ENCODE measurements around the gene BICD1. TPM values are rescaled to one million over a fixed set of nuclear protein-coding genes. Genes with fewer than 3 reads are reported as not detected.

The BICD1 gene
- polyA plus RNA-seq, 6 donors from 2014 or later: 2.9 to 20.6 (median 13.1) TPM

GRCh38 chr12:32191445-32191844, 84.8 kb downstream of the BICD1 start:
- no peak overlapping the region for H3K4me3 Mint-ChIP-seq
- no peak for ATAC-seq (ENCODE audit: low read depth in 2 of 2)
- peaks cover 0 to 30% (median 24%) of the 10 kb centered on the region in 7 donors for H3K9me3 Mint-ChIP-seq
- peak overlapping the region in 2 of 6 donors; percentile 0 to 90 for H3K27ac Mint-ChIP-seq
- H3K27me3 Mint-ChIP-seq: no peaks in the 10 kb centered on the region
- no peaks in the 10 kb centered on the region for H3K4me1 Mint-ChIP-seq
- DNase-seq: no peak
- H3K36me3 Mint-ChIP-seq: peaks cover 14 to 19% of the 10 kb centered on the region in 2 donors

- Mint-ChIP-seq H3K27me3 (no peaks in the 10 kb centered on the region), H3K36me3 (peaks cover 8 to 19% of the 10 kb centered on the region in 2 donors), H3K4me1 (peaks cover 0 to 9% (median 0%) of the 10 kb centered on the region in 3 donors), H3K27ac (peak overlapping the region in 1 of 6 donors; percentile 54), H3K4me3 (no peak overlapping the region), H3K9me3 (peaks cover 0 to 30% (median 25%) of the 10 kb centered on the region in 7 donors)
- no peak for ATAC-seq (ENCODE audit: low read depth in 2 of 2)
- no peak for DNase-seq
Observed at GRCh38 chr12:32196250-32197198, 89.9 kb downstream of the BICD1 start.

DNA sequence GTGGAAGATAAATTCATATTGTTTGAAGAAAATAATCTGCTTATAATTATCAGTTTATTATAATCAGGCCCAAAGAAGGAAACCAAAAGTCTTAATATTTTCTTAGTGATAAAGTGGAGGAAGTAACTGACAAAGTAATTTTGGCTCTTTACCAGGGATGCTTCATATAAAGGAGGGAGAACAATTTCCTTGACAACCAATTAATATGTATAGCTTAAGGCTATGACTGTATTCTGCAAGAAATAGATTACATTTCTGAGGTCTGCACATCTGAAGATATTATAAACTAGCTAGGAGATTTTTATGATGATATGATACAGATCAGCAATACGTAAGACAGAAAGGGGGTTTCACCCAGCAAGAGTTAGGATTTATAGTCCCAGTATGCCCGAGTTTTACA, 90.8 kb downstream of the BICD1 start:
- ATAC-seq (ENCODE audit: low read depth in 2 of 2) (no peak), DNase-seq (no peak)
- H3K9me3 Mint-ChIP-seq: peaks cover 0 to 30% (median 25%) of the 10 kb centered on the region in 7 donors
- H3K36me3 Mint-ChIP-seq: peaks cover 8 to 15% of the 10 kb centered on the region in 2 donors
- H3K4me3 Mint-ChIP-seq: no peak overlapping the region
- peaks cover 0 to 9% (median 0%) of the 10 kb centered on the region in 3 donors for H3K4me1 Mint-ChIP-seq
- H3K27me3 Mint-ChIP-seq: no peaks in the 10 kb centered on the region
- H3K27ac Mint-ChIP-seq: no peak overlapping the region

DNA sequence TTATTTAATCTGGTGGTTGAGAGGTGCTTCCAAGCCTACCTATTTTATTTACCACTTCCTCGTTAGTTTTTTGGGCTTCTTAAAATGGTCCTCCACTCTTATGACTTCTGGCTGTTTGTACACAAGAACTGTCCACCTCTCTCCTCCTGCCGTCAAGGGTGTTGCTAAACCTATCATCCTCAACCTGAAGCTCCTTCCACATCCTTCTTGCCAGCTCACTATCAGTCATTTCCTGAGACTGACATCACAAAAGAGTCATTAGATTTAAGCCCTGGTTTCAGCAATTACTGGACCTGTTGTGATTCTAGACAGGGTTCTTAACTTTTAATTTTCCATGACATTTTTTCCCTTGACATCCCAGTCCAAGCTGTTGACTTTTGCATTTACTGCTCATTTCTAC, 91.9 kb downstream of the BICD1 start:
- no peak for ATAC-seq (ENCODE audit: low read depth in 2 of 2)

GRCh38 chr12:32201096-32201495, 94.4 kb downstream of the BICD1 start:
- peaks cover 3 to 9% (median 6%) of the 10 kb centered on the region in 3 donors for H3K4me1 Mint-ChIP-seq
- peak overlapping the region in 2 of 6 donors; percentile 13 to 44 for H3K27ac Mint-ChIP-seq
- DNase-seq (no peak), ATAC-seq (ENCODE audit: low read depth in 2 of 2) (no peak)
- H3K4me3 Mint-ChIP-seq: no peak overlapping the region
- no peaks in the 10 kb centered on the region for H3K27me3 Mint-ChIP-seq
- H3K36me3 Mint-ChIP-seq: peaks cover 0 to 4% of the 10 kb centered on the region in 2 donors
- H3K9me3 Mint-ChIP-seq: peaks cover 0 to 6% (median 3%) of the 10 kb centered on the region in 7 donors

More for the DNA sequence above, 91.9 kb downstream of the BICD1 start:
- H3K27ac Mint-ChIP-seq: peak overlapping the region in 3 of 6 donors; percentile 1 to 5 (median 3)
- no peak for DNase-seq
- H3K9me3 Mint-ChIP-seq: peaks cover 0 to 28% (median 21%) of the 10 kb centered on the region in 7 donors
- peaks cover 5 to 6% of the 10 kb centered on the region in 2 donors for H3K36me3 Mint-ChIP-seq
- H3K27me3 Mint-ChIP-seq: no peaks in the 10 kb centered on the region
- H3K4me1 Mint-ChIP-seq: peaks cover 0 to 9% (median under 1%) of the 10 kb centered on the region in 3 donors
- no peak overlapping the region for H3K4me3 Mint-ChIP-seq

DNA sequence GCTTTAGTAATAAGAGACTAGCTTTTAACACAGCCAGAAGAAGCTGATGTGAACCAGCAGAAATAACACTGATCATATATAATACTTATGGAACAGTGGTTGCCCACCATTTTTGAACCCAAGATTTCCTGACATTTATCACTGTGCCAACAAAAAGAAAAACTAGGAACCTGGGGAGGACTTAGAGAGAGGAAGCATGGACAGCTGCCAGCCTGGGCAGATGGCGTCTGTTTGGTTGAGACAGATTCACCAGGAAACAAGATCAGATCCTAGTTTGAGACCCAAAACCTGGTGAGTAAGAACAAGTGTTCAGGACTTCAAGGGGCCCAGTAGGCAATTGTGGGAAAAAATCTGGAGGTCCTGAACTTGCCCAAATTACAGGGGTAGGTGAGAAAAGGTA, 95.3 kb downstream of the BICD1 start:
- no peak overlapping the region for H3K4me3 Mint-ChIP-seq

DNA sequence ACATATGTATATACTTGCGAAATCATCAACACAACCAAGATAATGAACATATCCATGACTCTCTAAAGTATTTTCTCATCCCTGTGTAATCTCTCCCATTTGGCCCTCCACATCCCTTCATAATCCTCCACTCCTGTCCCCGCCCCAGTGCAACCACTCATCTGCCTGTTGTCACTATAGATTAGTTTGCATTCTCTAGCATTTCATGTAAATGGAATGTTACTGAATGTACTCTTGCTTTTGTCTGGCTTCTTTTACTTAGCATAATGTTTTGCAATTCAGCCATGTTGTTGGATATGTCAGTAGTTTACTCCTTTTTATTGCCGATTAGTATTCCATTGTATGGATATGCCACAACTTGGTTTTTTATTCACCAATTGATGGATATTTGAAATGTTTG, 99.1 kb downstream of the BICD1 start:
- Mint-ChIP-seq H3K27me3 (no peaks in the 10 kb centered on the region), H3K4me3 (no peak overlapping the region), H3K27ac (no peak overlapping the region), H3K4me1 (peaks cover 1 to 13% (median 7%) of the 10 kb centered on the region in 3 donors), H3K36me3 (peaks cover 0 to 4% of the 10 kb centered on the region in 2 donors), H3K9me3 (peaks cover 0 to 2% (median 0%) of the 10 kb centered on the region in 7 donors)
- DNase-seq: no peak
- no peak for ATAC-seq (ENCODE audit: low read depth in 2 of 2)

More for the DNA sequence above, 95.3 kb downstream of the BICD1 start:
- DNase-seq (no peak), ATAC-seq (ENCODE audit: low read depth in 2 of 2) (no peak)
- Mint-ChIP-seq H3K27me3 (no peaks in the 10 kb centered on the region), H3K9me3 (peaks cover 0 to 2% (median 0%) of the 10 kb centered on the region in 7 donors), H3K4me1 (peaks cover 3 to 9% (median 6%) of the 10 kb centered on the region in 3 donors), H3K36me3 (peaks cover 0 to 4% of the 10 kb centered on the region in 2 donors), H3K27ac (peak overlapping the region in 1 of 6 donors; percentile 62)

- DNase-seq: no peak
- Mint-ChIP-seq H3K27ac (peak overlapping the region in 3 of 6 donors; percentile 16 to 51 (median 44)), H3K4me1 (peaks cover 12 to 24% (median 16%) of the 10 kb centered on the region in 3 donors), H3K27me3 (no peaks in the 10 kb centered on the region), H3K36me3 (peaks cover 0 to 8% of the 10 kb centered on the region in 2 donors), H3K9me3 (peaks cover 0 to 2% (median 0%) of the 10 kb centered on the region in 7 donors), H3K4me3 (no peak overlapping the region)
- no peak for ATAC-seq (ENCODE audit: low read depth in 2 of 2)
Observed at GRCh38 chr12:32208355-32208754, 101.7 kb downstream of the BICD1 start.

DNA sequence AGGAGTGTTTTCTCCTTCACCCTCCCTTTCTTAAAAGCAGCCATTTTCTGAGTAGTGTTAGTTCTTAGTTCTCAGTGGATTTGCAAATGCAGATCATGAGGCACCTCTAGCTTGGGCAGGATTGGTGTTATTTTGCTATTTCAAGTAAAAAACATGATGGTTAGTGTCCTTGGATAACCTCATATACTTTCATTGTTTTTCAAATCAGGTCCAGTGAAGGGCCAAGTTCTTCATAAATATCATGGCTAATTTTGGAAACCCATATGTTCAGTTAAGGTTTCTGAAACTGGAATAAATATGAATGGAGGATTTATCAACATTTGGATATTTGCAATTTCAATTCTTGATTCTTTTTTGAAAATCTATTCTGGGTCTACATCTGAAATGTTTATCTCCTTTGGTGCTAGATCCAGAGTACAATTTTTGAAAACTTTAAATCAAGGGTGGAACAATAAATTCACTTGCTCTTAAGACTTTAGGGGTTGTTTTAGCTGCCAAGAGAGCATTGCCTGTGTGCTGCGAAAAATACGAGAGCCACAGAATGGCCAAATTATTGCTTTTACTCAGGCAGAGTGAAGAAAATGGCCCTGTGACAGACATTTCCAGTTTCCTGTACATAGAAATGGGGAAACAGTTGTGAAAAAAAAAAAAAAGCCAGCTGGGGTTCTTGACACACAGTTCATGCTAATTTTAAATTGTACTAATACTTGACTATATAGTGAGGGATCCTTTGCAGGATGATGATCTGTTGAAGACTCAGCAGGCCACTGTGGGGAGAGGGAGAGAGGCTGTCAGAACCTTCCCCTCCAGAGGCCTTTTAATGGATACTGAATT, 104.6 kb downstream of the BICD1 start:
- H3K27ac Mint-ChIP-seq: peak overlapping the region in 5 of 6 donors; percentile 4 to 91 (median 74)
- H3K9me3 Mint-ChIP-seq: no peaks in the 10 kb centered on the region
- H3K27me3 Mint-ChIP-seq: no peaks in the 10 kb centered on the region
- no peak for DNase-seq
- no peak for ATAC-seq (ENCODE audit: low read depth in 2 of 2)
- H3K4me1 Mint-ChIP-seq: peaks cover 19 to 26% (median 25%) of the 10 kb centered on the region in 3 donors
- H3K4me3 Mint-ChIP-seq: no peak overlapping the region
- H3K36me3 Mint-ChIP-seq: peaks cover 5 to 7% of the 10 kb centered on the region in 2 donors

DNA sequence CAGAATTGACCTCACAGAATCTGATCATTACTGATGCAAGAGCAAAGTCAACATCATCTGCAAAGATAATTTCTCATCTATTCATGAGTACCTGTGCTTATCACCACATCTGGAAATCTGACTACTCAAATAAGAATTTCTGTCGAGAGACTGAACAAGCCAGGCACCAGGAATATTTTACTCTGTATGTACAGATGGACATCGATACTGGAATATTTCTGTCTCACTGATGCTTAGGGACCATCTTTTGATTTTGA, 105.2 kb downstream of the BICD1 start:
- peak overlapping the region in 4 of 6 donors; percentile 51 to 91 (median 78) for H3K27ac Mint-ChIP-seq

GRCh38 chr12:32214723-32215122, 108.1 kb downstream of the BICD1 start:
- H3K4me1 Mint-ChIP-seq: peaks cover 21 to 25% (median 24%) of the 10 kb centered on the region in 3 donors
- peak overlapping the region in 1 of 8 donors; percentile 17 for H3K4me3 Mint-ChIP-seq
- no peaks in the 10 kb centered on the region for H3K27me3 Mint-ChIP-seq
- no peak for ATAC-seq (ENCODE audit: low read depth in 2 of 2)
- H3K9me3 Mint-ChIP-seq: peaks cover 0 to 1% (median 0%) of the 10 kb centered on the region in 7 donors
- DNase-seq: no peak
- peak overlapping the region in 4 of 6 donors; percentile 1 to 80 (median 66) for H3K27ac Mint-ChIP-seq
- H3K36me3 Mint-ChIP-seq: peaks cover 24 to 34% of the 10 kb centered on the region in 2 donors

More for the DNA sequence above, 105.2 kb downstream of the BICD1 start:
- no peak overlapping the region for H3K4me3 Mint-ChIP-seq
- no peak for ATAC-seq (ENCODE audit: low read depth in 2 of 2)
- DNase-seq: no peak
- peaks cover 19 to 26% (median 25%) of the 10 kb centered on the region in 3 donors for H3K4me1 Mint-ChIP-seq
- no peaks in the 10 kb centered on the region for H3K27me3 Mint-ChIP-seq
- no peaks in the 10 kb centered on the region for H3K9me3 Mint-ChIP-seq
- peaks cover 10 to 13% of the 10 kb centered on the region in 2 donors for H3K36me3 Mint-ChIP-seq

GRCh38 chr12:32217354-32218310, 111.0 kb downstream of the BICD1 start:
- peaks cover 9 to 17% (median 16%) of the 10 kb centered on the region in 3 donors for H3K4me1 Mint-ChIP-seq
- H3K36me3 Mint-ChIP-seq: peaks cover 24 to 36% of the 10 kb centered on the region in 2 donors
- DNase-seq (no peak), ATAC-seq (ENCODE audit: low read depth in 2 of 2) (no peak)
- peak overlapping the region in 1 of 8 donors; percentile 76 for H3K4me3 Mint-ChIP-seq
- H3K27me3 Mint-ChIP-seq: no peaks in the 10 kb centered on the region
- H3K27ac Mint-ChIP-seq: peak overlapping the region in 2 of 6 donors; percentile 34 to 86
- H3K9me3 Mint-ChIP-seq: peaks cover 0 to 1% (median 0%) of the 10 kb centered on the region in 7 donors
